Activated naive CD8-positive, alpha-beta T cell treated with anti-CD3 and anti-CD28 coated beads, Interleukin-2, amount 10 ng/mL, durations not matched to agents 7 days and 5 days (primary cell): ENCODE measurements around the gene MMP7. TPM values are rescaled to one million over a fixed set of nuclear protein-coding genes. Genes with fewer than 3 reads are reported as not detected.

Experiments
- ATAC-seq: fragments of 150-1000 bp; cut with Tn5 transposase; one replicate; pipeline ENCODE4 v1.10.0; 2021; ENCODE audit warnings: low read depth, moderate library complexity
- POLR2A ChIA-PET: fragments of 350-600 bp; sonication (Branson Sonifier 250); formaldehyde crosslinking; loops from one replicate; lab custom pipeline; 2021; ENCODE audit warnings: antibody characterized with exemption; lab: Charles Lee
- DNase-seq: peaks from one replicate; pipeline ENCODE4 v3.0.0; 2021
- H3K27ac Mint-ChIP-seq: one replicate; pipeline ENCODE4 v1.8.0; 2022; ENCODE audit warnings: mild to moderate bottlenecking, mixed read lengths
- H3K27me3 Mint-ChIP-seq: one replicate; pipeline ENCODE4 v1.8.0; 2022; ENCODE audit warnings: mild to moderate bottlenecking, moderate library complexity, mixed read lengths
- H3K36me3 Mint-ChIP-seq: one replicate; pipeline ENCODE4 v1.8.0; 2021; ENCODE audit warnings: mild to moderate bottlenecking, mixed read lengths
- H3K4me1 Mint-ChIP-seq: one replicate; pipeline ENCODE4 v1.8.0; 2021; ENCODE audit warnings: mixed read lengths
- H3K4me3 Mint-ChIP-seq: one replicate; pipeline ENCODE4 v1.8.0; 2022; ENCODE audit warnings: mild to moderate bottlenecking, moderate library complexity, mixed read lengths
- H3K9me3 Mint-ChIP-seq: one replicate; pipeline ENCODE4 v1.8.0; 2021; ENCODE audit warnings: mixed read lengths
- total RNA-seq, 2 experiments: library from RNA; stranded (reverse); gene quantifications; one replicate each; pipeline ENCODE4 v1.2.3, GENCODE V29; 2021

MMP7 gene
- total RNA-seq, 2 experiments from 2014 or later = not detected

GRCh38 chr11:102553835-102554282 lies 23.3 kb upstream of the MMP7 start:
- POLR2A ChIA-PET = no interaction called here
- Mint-ChIP-seq H3K4me1 (no peaks in the 10 kb centered on the region), H3K27ac (no peak overlapping the region), H3K4me3 (no peak overlapping the region), H3K9me3 (no peaks in the 10 kb centered on the region), H3K36me3 (peaks cover 3% of the 10 kb centered on the region), H3K27me3 (no peaks in the 10 kb centered on the region)
- ATAC-seq (no peak), DNase-seq (no peak)

DNA sequence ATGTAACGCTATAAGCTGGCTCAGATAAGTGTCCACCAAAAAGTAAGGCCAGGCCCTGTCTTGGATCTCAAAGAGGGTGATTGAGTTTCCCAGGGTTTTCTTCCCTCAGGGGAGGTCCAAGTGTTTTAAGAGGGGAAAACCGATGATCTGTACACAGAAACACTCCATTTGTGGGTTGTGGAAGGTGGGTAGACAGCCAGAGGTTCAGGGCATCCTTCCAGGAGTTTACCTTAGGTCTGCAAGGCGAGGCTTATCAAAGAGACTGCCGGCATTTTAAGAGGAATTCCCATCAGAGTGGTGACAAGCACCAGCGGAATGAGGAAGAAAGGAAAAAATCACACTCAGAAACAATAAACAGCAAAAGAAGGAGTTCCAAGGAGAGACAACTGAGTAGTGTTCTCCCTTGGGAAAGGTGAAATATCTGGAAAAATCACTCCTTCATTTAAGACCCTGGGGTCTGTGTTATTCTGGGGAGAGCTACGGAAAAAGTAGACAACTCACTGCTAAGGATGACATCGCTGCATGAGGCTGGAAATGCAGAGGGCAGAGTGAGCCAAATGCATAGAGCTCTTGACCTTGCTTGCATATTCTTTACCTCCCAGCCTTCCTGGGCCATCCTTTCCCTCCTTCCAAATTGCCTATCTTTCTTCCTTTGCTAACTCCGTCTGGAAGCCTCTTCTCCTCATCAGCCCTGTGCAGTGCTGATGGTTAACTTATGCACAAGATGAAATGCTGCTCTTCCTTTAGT lies 22.1 kb upstream of the MMP7 start:
- H3K9me3 Mint-ChIP-seq = no peaks in the 10 kb centered on the region
- ATAC-seq (no peak), DNase-seq (no peak)
- no peak overlapping the region for H3K4me3 Mint-ChIP-seq
- H3K36me3 Mint-ChIP-seq = no peaks in the 10 kb centered on the region
- no peaks in the 10 kb centered on the region for H3K27me3 Mint-ChIP-seq
- no peaks in the 10 kb centered on the region for H3K4me1 Mint-ChIP-seq
- no peak overlapping the region for H3K27ac Mint-ChIP-seq
- POLR2A ChIA-PET = no interaction called here

DNA sequence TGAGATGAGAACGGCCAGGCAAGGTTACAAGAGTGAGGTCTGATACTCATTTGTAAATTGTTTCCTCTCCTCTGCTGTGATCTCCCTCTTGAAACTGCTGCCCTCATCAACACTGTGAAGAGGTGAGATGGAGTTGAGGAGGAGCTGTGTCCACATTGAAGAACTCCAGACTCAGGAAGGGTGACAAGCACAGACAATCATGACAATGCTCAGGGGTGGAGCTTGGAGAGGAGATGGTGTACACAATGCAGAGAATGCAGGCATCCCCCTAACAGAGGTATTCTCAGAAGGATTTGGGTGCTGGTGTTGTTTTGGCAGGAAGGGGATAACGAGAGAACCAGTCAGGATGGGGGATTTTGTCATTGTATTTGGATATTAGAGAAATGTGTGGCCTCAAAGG lies 21.5 kb upstream of the MMP7 start:
- no peak overlapping the region for H3K27ac Mint-ChIP-seq
- H3K4me1 Mint-ChIP-seq = peaks cover 2% of the 10 kb centered on the region

DNA sequence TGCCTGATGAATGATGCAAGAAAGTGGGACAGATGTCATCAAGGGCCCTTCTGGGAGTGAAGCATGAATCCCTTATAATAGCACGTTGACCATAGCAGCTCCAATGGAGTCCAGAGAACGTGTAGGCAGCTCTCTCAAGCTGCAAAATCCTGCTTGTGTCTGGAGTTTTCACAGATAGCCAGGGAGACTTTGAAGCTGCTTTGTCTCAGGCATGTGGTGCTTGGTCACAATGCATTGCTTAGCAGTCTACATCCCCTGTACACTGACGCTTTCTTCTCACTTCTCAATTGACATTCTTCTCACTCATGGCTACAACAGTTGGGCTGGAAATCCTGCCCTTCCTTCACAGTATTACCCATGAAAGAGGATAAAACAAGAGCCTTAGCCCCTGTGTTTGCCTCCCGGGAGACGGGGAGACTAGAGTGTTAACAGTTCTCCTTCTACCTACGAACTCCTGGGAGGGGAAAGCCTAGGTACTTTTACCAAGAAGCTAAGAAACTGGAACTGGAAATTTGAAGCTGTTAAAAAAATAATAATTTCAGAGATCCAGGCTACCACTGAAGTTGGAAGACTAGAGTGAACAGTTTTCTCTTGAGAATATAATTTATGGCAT lies 20.7 kb upstream of the MMP7 start:
- Mint-ChIP-seq H3K4me1 (peaks cover 3% of the 10 kb centered on the region), H3K27me3 (no peaks in the 10 kb centered on the region), H3K4me3 (no peak overlapping the region), H3K36me3 (no peaks in the 10 kb centered on the region), H3K27ac (no peak overlapping the region), H3K9me3 (no peaks in the 10 kb centered on the region)
- ATAC-seq = no peak
- POLR2A ChIA-PET = no interaction called here
- DNase-seq = no peak

More for the DNA sequence above, 21.5 kb upstream of the MMP7 start:
- POLR2A ChIA-PET = no interaction called here
- Mint-ChIP-seq H3K36me3 (no peaks in the 10 kb centered on the region), H3K4me3 (no peak overlapping the region), H3K9me3 (no peaks in the 10 kb centered on the region), H3K27me3 (no peaks in the 10 kb centered on the region)
- DNase-seq = no peak
- ATAC-seq = no peak

- POLR2A ChIA-PET = no interaction called here
- Mint-ChIP-seq H3K4me1 (peaks cover 3% of the 10 kb centered on the region), H3K27me3 (no peaks in the 10 kb centered on the region), H3K27ac (no peak overlapping the region), H3K9me3 (peaks cover 2% of the 10 kb centered on the region), H3K36me3 (no peaks in the 10 kb centered on the region), H3K4me3 (no peak overlapping the region)
- ATAC-seq (no peak), DNase-seq (no peak)
Observed at GRCh38 chr11:102546923-102547471, 16.4 kb upstream of the MMP7 start.

GRCh38 chr11:102546427-102546826 lies 15.9 kb upstream of the MMP7 start:
- POLR2A ChIA-PET = interaction anchor here (0.6 kb wide), 1 partner anchor 50 kb away, joined by 3 read pairs; no protein-coding TSS in a partner anchor
- peaks cover 3% of the 10 kb centered on the region for H3K4me1 Mint-ChIP-seq
- no peak overlapping the region for H3K4me3 Mint-ChIP-seq
- ATAC-seq (no peak), DNase-seq (no peak)
- H3K27ac Mint-ChIP-seq = no peak overlapping the region
- H3K27me3 Mint-ChIP-seq = no peaks in the 10 kb centered on the region
- peaks cover 2% of the 10 kb centered on the region for H3K9me3 Mint-ChIP-seq
- H3K36me3 Mint-ChIP-seq = no peaks in the 10 kb centered on the region

DNA sequence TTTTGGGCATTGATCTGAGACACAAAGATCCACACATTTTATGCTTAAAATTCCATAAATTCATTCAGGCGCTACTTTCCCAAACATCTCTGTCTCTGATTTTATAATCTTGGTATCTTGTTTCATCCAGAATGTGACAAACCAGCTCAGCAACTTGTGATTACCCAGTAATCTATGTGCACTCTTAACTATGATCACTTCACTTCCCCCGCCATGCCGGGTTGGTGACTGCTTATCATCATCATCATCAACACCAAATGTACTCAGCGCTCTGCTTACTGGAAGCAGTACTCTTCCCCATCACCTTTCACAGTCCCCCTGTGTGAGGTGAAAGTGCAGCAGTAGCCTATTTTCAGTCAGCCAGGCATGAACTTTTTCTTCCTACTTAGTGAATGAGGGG lies 15.2 kb upstream of the MMP7 start:
- DNase-seq (no peak), ATAC-seq (no peak)
- Mint-ChIP-seq H3K4me3 (no peak overlapping the region), H3K36me3 (no peaks in the 10 kb centered on the region), H3K9me3 (peaks cover 2% of the 10 kb centered on the region), H3K27me3 (peaks cover 2% of the 10 kb centered on the region), H3K4me1 (peaks cover 3% of the 10 kb centered on the region), H3K27ac (no peak overlapping the region)
- POLR2A ChIA-PET = no interaction called here

GRCh38 chr11:102544594-102544993 lies 14.0 kb upstream of the MMP7 start:
- POLR2A ChIA-PET = no interaction called here
- H3K27ac Mint-ChIP-seq = no peak overlapping the region
- no peaks in the 10 kb centered on the region for H3K36me3 Mint-ChIP-seq

DNA sequence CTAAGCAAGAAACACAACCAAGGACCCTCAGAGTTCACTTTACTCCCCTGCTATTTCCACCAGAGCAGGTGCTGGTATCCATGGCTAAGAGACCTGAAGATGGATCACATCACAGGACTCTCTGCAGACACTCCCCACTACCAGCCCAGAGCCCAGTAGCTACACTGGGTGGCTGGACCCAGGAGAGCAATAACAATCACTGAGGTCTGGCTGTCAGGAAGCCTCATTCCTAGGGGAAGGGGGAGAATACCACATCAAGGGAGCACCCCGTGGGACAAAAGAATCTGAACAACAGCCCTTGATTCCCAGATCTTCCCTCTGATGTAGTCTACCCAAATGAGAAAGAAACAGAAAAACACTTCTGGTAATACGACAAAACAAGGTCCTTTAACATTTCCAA lies 9.0 kb upstream of the MMP7 start:
- POLR2A ChIA-PET = no interaction called here

More at GRCh38 chr11:102544594-102544993, 14.0 kb upstream of the MMP7 start:
- Mint-ChIP-seq H3K9me3 (peaks cover 2% of the 10 kb centered on the region), H3K4me3 (no peak overlapping the region), H3K4me1 (peaks cover 3% of the 10 kb centered on the region), H3K27me3 (peaks cover 9% of the 10 kb centered on the region)
- ATAC-seq = no peak
- DNase-seq = no peak

DNA sequence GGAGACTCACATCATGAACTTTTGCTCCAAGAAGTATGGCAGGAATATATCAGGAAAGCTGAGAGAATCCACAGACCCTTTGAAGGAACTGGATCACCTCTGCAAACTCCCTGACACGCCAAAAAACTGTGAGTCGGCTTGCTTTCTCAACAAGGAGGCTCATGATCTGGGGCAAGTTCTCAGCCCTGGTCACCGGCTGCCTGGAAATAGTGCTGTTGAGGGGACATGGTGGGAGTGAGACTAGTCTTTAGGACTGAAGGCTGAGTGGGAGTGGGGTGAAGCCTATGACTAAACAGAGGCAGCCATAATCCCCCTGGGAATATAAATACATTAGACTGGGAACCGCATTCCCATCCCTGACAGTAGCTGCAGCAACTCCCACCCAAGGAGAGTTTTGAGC lies 8.4 kb upstream of the MMP7 start:
- ATAC-seq = no peak

More for the DNA sequence above, 9.0 kb upstream of the MMP7 start:
- Mint-ChIP-seq H3K27me3 (peaks cover 19% of the 10 kb centered on the region), H3K4me3 (no peak overlapping the region), H3K4me1 (peaks cover 1% of the 10 kb centered on the region), H3K27ac (no peak overlapping the region), H3K36me3 (no peaks in the 10 kb centered on the region), H3K9me3 (peaks cover 2% of the 10 kb centered on the region)
- DNase-seq = no peak
- ATAC-seq = no peak

DNA sequence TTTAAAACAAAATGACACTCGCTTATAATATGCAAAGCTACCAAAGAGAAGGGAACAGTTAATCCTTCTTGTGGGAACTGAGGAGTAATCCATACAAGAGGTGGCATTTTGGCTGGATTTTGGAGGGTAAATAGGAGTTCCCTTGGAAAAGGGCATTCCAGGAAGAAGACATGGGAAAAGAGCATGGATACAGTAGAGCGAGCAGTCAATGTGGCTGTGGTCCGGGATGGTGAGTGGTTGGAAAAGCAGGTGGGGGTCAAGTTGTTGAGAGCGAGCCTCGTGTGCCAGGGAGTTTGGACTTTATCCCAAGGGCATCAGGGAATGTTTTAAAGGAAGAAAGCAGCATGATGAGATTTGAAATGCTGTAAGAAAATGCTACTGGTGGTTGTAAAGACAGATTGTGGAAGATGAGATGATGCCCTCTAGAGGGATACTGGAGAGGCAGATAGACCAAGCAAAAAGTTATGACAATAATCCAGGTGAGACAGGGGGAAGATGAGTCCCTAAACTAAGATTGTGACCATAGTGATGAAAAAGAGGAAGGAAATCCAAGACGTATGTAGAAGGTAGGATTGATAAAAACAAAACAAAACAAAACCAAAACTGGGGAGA lies 3.8 kb upstream of the MMP7 start:
- H3K27me3 Mint-ChIP-seq = peaks cover 13% of the 10 kb centered on the region
- H3K27ac Mint-ChIP-seq = no peak overlapping the region
- H3K9me3 Mint-ChIP-seq = no peaks in the 10 kb centered on the region

More for the DNA sequence above, 8.4 kb upstream of the MMP7 start:
- no peaks in the 10 kb centered on the region for H3K36me3 Mint-ChIP-seq
- no peak overlapping the region for H3K4me3 Mint-ChIP-seq
- DNase-seq = no peak
- peaks cover 20% of the 10 kb centered on the region for H3K27me3 Mint-ChIP-seq
- POLR2A ChIA-PET = no interaction called here
- H3K9me3 Mint-ChIP-seq = peaks cover 2% of the 10 kb centered on the region
- no peak overlapping the region for H3K27ac Mint-ChIP-seq
- peaks cover 2% of the 10 kb centered on the region for H3K4me1 Mint-ChIP-seq

DNA sequence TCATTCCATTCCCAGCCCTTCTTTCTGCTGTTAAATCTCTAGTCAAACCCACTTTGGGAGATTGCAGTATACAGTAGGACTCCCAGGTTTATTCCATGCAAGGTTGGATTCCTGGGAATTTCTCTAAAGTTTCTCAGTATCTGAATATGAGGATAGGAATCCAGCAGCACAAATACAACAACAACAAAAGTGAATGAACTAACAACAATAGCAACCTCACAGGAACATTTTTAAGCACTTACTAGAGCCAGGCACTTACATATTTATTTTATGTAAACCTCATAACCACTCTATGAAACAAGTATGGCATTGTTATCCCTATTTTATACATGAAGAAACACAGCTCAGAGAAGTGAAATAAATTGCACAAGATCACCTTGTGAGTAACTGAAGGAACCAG lies 1.9 kb downstream of the MMP7 start:
- Mint-ChIP-seq H3K27ac (no peak overlapping the region), H3K9me3 (no peaks in the 10 kb centered on the region), H3K27me3 (peaks cover 2% of the 10 kb centered on the region), H3K4me3 (no peak overlapping the region), H3K4me1 (no peaks in the 10 kb centered on the region), H3K36me3 (no peaks in the 10 kb centered on the region)
- DNase-seq = no peak
- no peak for ATAC-seq
- POLR2A ChIA-PET = no interaction called here

More for the DNA sequence above, 3.8 kb upstream of the MMP7 start:
- Mint-ChIP-seq H3K4me3 (no peak overlapping the region), H3K36me3 (no peaks in the 10 kb centered on the region), H3K4me1 (peaks cover 2% of the 10 kb centered on the region)
- ATAC-seq = no peak
- no peak for DNase-seq
- POLR2A ChIA-PET = no interaction called here

GRCh38 chr11:102527684-102528083 lies 2.9 kb downstream of the MMP7 start:
- POLR2A ChIA-PET = no interaction called here
- no peak overlapping the region for H3K4me3 Mint-ChIP-seq
- H3K4me1 Mint-ChIP-seq = peaks cover under 1% of the 10 kb centered on the region
- no peaks in the 10 kb centered on the region for H3K27me3 Mint-ChIP-seq
- no peaks in the 10 kb centered on the region for H3K9me3 Mint-ChIP-seq
- ATAC-seq = no peak
- H3K36me3 Mint-ChIP-seq = no peaks in the 10 kb centered on the region
- no peak overlapping the region for H3K27ac Mint-ChIP-seq
- DNase-seq = no peak
